H1 (cell line): Measurements from ENCODE around the gene ZHX3. TPM values are rescaled to one million over a fixed set of nuclear protein-coding genes. Genes with fewer than 3 reads are reported as not detected.

ENCODE experiments used
- FOSL1 ChIP-seq: IDR thresholded peaks from 2 replicates; pipeline ENCODE4 v1.6.1; 2011; ENCODE audit warnings: mild to moderate bottlenecking, low read depth, low read length, moderate library complexity; ENCODE audit not compliant: insufficient read depth
- HDAC6 ChIP-seq: IDR thresholded peaks from one replicate; pipeline ENCODE4 v1.7.1; 2012; ENCODE audit warnings: low read depth, mild to moderate bottlenecking, inconsistent platforms, low read length, moderate library complexity
- JUN ChIP-seq: IDR thresholded peaks from 2 replicates; pipeline ENCODE4 v1.6.1; 2011; ENCODE audit warnings: low read depth, mild to moderate bottlenecking, improper control_type of control experiment, low read length
- JUND ChIP-seq: IDR thresholded peaks from 2 replicates; pipeline ENCODE4 v1.6.1; 2011; ENCODE audit warnings: mild to moderate bottlenecking, improper control_type of control experiment, low read length
- NANOG ChIP-seq: IDR thresholded peaks from 2 replicates; pipeline ENCODE4 v1.6.1; 2011; ENCODE audit warnings: low read length, low read depth, mild to moderate bottlenecking, inconsistent platforms; ENCODE audit not compliant: insufficient read depth, poor library complexity, severe bottlenecking
- RXRA ChIP-seq: IDR thresholded peaks from 2 replicates; pipeline ENCODE4 v1.6.1; 2011; ENCODE audit warnings: low read depth, mild to moderate bottlenecking, low read length, moderate library complexity; ENCODE audit not compliant: insufficient read depth
- SP1 ChIP-seq: IDR thresholded peaks from 2 replicates; pipeline ENCODE4 v1.6.1; 2011; ENCODE audit warnings: low read depth, low read length
- SRF ChIP-seq: IDR thresholded peaks from 2 replicates; pipeline ENCODE4 v1.6.1; 2011; ENCODE audit warnings: mild to moderate bottlenecking, low read depth, low read length, moderate library complexity
- TEAD4 ChIP-seq: IDR thresholded peaks from 2 replicates; pipeline ENCODE4 v1.6.1; 2012; ENCODE audit warnings: low read depth, low read length, inconsistent platforms, mixed read lengths
- ZNF274 ChIP-seq: IDR thresholded peaks from 2 replicates; pipeline ENCODE4 v1.7.0; 2012; ENCODE audit warnings: low read length, borderline replicate concordance; ENCODE audit errors: extremely low read depth
- polyA plus RNA-seq, 7 experiments: library from polyadenylated mRNA; depleted of rRNA in 3 of 7; stranded (reverse) in 5 of 7; unstranded in 2 of 7; fragments of >200 nt in 5 of 7; fragments of 200-250 nt in 2 of 7; gene quantifications; 1 replicate in 5 of 7; 2 replicates in 1 of 7; 4 replicates in 1 of 7; pipeline versions ENCODE4 v1.2.1 to v1.2.3, GENCODE V29; 2011 to 2013; ENCODE audit warnings: missing spikeins in 2 of 7, mixed read lengths in 2 of 7
- total RNA-seq: library from RNA; stranded (reverse); fragmentation: NEBNext Ultra II Directional; extraction: Animal tissue kit (Norgen Biotek cat#: 25700); gene quantifications from 2 replicates; pipeline ENCODE4 v1.2.1, GENCODE V29; 2021
- TF ChIP-seq, protein P1 (sequence below): fragments of 300-600 bp; sonication (generic); IDR thresholded peaks from 2 replicates; pipeline ENCODE4 v1.7.1; 2012; ENCODE audit warnings: low read length, moderate library complexity, mild to moderate bottlenecking, inconsistent platforms; ENCODE audit not compliant: insufficient replicate concordance
- TF ChIP-seq, protein P2 (sequence below): IDR thresholded peaks from 2 replicates; pipeline ENCODE4 v1.6.1; 2011; ENCODE audit warnings: low read depth, mild to moderate bottlenecking, low read length; ENCODE audit not compliant: insufficient read depth

The ZHX3 gene
- total and polyA plus RNA-seq, 2 of the 8 experiments (the other 6 are each of a cell fraction or from before 2014, with no cell fraction given), result 1.00 to 7.8 TPM

DNA sequence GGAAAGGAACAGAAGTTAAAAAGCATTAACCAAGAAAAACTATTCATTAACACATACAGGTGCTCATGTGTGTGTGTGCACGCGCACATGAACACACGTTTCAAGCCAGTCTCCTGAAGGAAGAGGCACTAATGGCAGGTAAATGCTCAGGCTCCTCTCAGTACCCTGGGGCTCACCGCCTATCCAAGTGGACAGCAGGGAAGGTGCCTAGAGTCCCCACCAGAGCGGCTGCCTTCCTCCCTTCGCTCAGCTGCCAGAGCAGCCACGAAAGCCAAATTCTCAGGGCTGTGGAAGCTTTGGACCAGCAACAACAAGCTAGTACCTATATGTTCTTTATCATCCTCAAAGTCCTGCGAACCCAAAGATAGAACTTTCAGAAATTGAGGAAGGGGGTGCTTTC, 137.6 kb downstream of the ZHX3 start (continued):
- TF ChIP-seq, protein P1, sequence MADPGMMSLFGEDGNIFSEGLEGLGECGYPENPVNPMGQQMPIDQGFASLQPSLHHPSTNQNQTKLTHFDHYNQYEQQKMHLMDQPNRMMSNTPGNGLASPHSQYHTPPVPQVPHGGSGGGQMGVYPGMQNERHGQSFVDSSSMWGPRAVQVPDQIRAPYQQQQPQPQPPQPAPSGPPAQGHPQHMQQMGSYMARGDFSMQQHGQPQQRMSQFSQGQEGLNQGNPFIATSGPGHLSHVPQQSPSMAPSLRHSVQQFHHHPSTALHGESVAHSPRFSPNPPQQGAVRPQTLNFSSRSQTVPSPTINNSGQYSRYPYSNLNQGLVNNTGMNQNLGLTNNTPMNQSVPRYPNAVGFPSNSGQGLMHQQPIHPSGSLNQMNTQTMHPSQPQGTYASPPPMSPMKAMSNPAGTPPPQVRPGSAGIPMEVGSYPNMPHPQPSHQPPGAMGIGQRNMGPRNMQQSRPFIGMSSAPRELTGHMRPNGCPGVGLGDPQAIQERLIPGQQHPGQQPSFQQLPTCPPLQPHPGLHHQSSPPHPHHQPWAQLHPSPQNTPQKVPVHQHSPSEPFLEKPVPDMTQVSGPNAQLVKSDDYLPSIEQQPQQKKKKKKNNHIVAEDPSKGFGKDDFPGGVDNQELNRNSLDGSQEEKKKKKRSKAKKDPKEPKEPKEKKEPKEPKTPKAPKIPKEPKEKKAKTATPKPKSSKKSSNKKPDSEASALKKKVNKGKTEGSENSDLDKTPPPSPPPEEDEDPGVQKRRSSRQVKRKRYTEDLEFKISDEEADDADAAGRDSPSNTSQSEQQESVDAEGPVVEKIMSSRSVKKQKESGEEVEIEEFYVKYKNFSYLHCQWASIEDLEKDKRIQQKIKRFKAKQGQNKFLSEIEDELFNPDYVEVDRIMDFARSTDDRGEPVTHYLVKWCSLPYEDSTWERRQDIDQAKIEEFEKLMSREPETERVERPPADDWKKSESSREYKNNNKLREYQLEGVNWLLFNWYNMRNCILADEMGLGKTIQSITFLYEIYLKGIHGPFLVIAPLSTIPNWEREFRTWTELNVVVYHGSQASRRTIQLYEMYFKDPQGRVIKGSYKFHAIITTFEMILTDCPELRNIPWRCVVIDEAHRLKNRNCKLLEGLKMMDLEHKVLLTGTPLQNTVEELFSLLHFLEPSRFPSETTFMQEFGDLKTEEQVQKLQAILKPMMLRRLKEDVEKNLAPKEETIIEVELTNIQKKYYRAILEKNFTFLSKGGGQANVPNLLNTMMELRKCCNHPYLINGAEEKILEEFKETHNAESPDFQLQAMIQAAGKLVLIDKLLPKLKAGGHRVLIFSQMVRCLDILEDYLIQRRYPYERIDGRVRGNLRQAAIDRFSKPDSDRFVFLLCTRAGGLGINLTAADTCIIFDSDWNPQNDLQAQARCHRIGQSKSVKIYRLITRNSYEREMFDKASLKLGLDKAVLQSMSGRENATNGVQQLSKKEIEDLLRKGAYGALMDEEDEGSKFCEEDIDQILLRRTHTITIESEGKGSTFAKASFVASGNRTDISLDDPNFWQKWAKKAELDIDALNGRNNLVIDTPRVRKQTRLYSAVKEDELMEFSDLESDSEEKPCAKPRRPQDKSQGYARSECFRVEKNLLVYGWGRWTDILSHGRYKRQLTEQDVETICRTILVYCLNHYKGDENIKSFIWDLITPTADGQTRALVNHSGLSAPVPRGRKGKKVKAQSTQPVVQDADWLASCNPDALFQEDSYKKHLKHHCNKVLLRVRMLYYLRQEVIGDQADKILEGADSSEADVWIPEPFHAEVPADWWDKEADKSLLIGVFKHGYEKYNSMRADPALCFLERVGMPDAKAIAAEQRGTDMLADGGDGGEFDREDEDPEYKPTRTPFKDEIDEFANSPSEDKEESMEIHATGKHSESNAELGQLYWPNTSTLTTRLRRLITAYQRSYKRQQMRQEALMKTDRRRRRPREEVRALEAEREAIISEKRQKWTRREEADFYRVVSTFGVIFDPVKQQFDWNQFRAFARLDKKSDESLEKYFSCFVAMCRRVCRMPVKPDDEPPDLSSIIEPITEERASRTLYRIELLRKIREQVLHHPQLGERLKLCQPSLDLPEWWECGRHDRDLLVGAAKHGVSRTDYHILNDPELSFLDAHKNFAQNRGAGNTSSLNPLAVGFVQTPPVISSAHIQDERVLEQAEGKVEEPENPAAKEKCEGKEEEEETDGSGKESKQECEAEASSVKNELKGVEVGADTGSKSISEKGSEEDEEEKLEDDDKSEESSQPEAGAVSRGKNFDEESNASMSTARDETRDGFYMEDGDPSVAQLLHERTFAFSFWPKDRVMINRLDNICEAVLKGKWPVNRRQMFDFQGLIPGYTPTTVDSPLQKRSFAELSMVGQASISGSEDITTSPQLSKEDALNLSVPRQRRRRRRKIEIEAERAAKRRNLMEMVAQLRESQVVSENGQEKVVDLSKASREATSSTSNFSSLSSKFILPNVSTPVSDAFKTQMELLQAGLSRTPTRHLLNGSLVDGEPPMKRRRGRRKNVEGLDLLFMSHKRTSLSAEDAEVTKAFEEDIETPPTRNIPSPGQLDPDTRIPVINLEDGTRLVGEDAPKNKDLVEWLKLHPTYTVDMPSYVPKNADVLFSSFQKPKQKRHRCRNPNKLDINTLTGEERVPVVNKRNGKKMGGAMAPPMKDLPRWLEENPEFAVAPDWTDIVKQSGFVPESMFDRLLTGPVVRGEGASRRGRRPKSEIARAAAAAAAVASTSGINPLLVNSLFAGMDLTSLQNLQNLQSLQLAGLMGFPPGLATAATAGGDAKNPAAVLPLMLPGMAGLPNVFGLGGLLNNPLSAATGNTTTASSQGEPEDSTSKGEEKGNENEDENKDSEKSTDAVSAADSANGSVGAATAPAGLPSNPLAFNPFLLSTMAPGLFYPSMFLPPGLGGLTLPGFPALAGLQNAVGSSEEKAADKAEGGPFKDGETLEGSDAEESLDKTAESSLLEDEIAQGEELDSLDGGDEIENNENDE, result no peak
- TF ChIP-seq SP1 (no peak), ZNF274 (no peak), SRF (no peak), FOSL1 (no peak), JUN (no peak), JUND (no peak), RXRA (no peak), NANOG (no peak), HDAC6 (no peak), TEAD4 (no peak)
- TF ChIP-seq, protein P2, sequence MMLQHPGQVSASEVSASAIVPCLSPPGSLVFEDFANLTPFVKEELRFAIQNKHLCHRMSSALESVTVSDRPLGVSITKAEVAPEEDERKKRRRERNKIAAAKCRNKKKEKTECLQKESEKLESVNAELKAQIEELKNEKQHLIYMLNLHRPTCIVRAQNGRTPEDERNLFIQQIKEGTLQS, result no peak
